DND-41 (cell line): Measurements from ENCODE around the gene CHADL.

ENCODE experiments used
- ATAC-seq: fragments of 200-7000 bp; cut with Tn5 transposase; 3 replicates; pipeline ENCODE4 v1.9.1; 2021; ENCODE audit warnings: low read depth; ENCODE audit not compliant: insufficient read depth
- DNase-seq: peaks from one replicate; pipeline ENCODE4 v3.0.0-alpha.2; 2020
- H2AFZ ChIP-seq: 2 replicates; pipeline ENCODE4 v1.6.0; 2012; ENCODE audit warnings: low read depth, low read length
- H3K27ac ChIP-seq: 2 replicates; pipeline ENCODE4 v1.5.1; 2012; ENCODE audit warnings: low read length, inconsistent platforms
- H3K27me3 ChIP-seq: fragments of 200-600 bp; sonication (generic); 2 replicates; pipeline ENCODE4 v1.6.0; 2012; ENCODE audit warnings: low read length, mild to moderate bottlenecking, inconsistent platforms; ENCODE audit not compliant: insufficient read depth, poor library complexity
- H3K36me3 ChIP-seq: 2 replicates; pipeline ENCODE4 v1.5.1; 2012; ENCODE audit warnings: low read length, inconsistent platforms; ENCODE audit not compliant: insufficient read depth
- H3K4me1 ChIP-seq: 2 replicates; pipeline ENCODE4 v1.5.1; 2012; ENCODE audit warnings: mild to moderate bottlenecking, low read length; ENCODE audit not compliant: insufficient read depth
- H3K4me2 ChIP-seq: 2 replicates; pipeline ENCODE4 v1.6.0; 2012; ENCODE audit warnings: mild to moderate bottlenecking, moderate library complexity, low read length, inconsistent platforms; ENCODE audit not compliant: insufficient read depth
- H3K4me3 ChIP-seq, 2 experiments: fragments of 200-600 bp in 1 of 2; shearing (Covaris generic) in 1 of 2; 2 replicates each; pipeline ENCODE4 v1.5.1; 2012 to 2016; ENCODE audit warnings: inconsistent platforms in 2 of 2, low read length in 2 of 2, mild to moderate bottlenecking in 2 of 2, low read depth in 1 of 2, moderate library complexity in 1 of 2
- H3K79me2 ChIP-seq: 2 replicates; pipeline ENCODE4 v1.6.0; 2012; ENCODE audit warnings: low read length, inconsistent platforms; ENCODE audit not compliant: insufficient read depth
- H3K9ac ChIP-seq: 2 replicates; pipeline ENCODE4 v1.6.0; 2012; ENCODE audit warnings: low read depth, mild to moderate bottlenecking, inconsistent platforms, low read length, moderate library complexity
- H3K9me3 ChIP-seq: 2 replicates; pipeline ENCODE4 v1.5.1; 2012; ENCODE audit warnings: low read length, moderate library complexity, mild to moderate bottlenecking, inconsistent platforms; ENCODE audit not compliant: insufficient read depth, severe bottlenecking
- H4K20me1 ChIP-seq: 2 replicates; pipeline ENCODE4 v1.6.0; 2012; ENCODE audit warnings: low read length; ENCODE audit not compliant: insufficient read depth
- EZH2 ChIP-seq: IDR thresholded peaks from 3 replicates; pipeline ENCODE4 v1.6.1; 2012; ENCODE audit warnings: borderline replicate concordance, low read depth, mild to moderate bottlenecking, moderate library complexity, low read length, inconsistent platforms; ENCODE audit not compliant: severe bottlenecking
- TF ChIP-seq, protein P1 (sequence below): IDR thresholded peaks from 2 replicates; pipeline ENCODE4 v1.5.1; 2012; ENCODE audit warnings: borderline replicate concordance, low read length, moderate library complexity, mild to moderate bottlenecking; ENCODE audit not compliant: poor library complexity, severe bottlenecking; ENCODE audit errors: extremely low read depth

CHADL gene

DNA sequence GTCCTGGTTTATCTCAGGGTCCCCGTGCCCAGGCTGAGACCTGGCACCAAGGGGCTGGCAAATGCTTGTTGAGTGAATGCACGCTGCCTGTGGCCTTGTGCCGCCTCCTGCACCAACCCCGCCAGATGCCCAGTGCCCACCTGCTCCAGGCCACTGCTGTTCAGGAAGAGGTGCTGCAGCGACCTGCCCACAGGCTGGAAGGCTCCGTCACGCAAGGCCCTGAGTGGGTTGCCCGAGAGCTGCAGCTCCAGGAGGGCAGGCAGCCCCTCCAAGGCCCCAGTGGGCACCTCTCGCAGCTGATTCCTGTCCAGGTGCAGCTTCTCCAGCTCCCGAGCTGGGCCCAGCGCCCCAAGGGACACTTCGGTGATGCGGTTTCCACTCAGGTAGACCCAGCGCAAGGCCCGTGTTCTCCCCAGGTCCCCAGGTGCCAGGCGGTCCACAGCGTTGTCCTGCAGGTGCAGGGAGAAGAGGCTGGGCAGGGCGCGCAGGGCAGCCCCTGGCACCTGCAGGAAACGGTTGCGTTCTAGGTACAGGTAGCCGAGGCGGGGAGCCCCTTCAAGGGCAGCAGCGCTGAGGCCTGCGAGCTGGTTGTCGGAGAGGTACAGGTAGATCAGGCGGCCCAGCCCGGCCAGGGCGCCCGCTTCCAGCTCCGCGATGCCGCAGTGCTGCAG lies 3.6 kb downstream of the CHADL start:
- no peaks in the 10 kb centered on the region for H3K9me3 ChIP-seq
- H2AFZ ChIP-seq: peak overlapping the region; percentile 62
- peaks cover 15% of the 10 kb centered on the region for H3K4me1 ChIP-seq
- no peaks in the 10 kb centered on the region for H3K36me3 ChIP-seq
- DNase-seq (no peak), ATAC-seq (no peak)
- H3K9ac ChIP-seq: peak overlapping the region; percentile 47; the same call in 1 of the 2 replicates
- H3K4me2 ChIP-seq: peak overlapping the region; percentile 71
- TF ChIP-seq EZH2: no peak
- TF ChIP-seq, protein P1, sequence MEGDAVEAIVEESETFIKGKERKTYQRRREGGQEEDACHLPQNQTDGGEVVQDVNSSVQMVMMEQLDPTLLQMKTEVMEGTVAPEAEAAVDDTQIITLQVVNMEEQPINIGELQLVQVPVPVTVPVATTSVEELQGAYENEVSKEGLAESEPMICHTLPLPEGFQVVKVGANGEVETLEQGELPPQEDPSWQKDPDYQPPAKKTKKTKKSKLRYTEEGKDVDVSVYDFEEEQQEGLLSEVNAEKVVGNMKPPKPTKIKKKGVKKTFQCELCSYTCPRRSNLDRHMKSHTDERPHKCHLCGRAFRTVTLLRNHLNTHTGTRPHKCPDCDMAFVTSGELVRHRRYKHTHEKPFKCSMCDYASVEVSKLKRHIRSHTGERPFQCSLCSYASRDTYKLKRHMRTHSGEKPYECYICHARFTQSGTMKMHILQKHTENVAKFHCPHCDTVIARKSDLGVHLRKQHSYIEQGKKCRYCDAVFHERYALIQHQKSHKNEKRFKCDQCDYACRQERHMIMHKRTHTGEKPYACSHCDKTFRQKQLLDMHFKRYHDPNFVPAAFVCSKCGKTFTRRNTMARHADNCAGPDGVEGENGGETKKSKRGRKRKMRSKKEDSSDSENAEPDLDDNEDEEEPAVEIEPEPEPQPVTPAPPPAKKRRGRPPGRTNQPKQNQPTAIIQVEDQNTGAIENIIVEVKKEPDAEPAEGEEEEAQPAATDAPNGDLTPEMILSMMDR: no peak
- H4K20me1 ChIP-seq: no peaks in the 10 kb centered on the region
- no peaks in the 10 kb centered on the region for H3K79me2 ChIP-seq
- peaks cover 6% of the 10 kb centered on the region for H3K27me3 ChIP-seq
- no peak overlapping the region for H3K27ac ChIP-seq
- peak overlapping the region in 1 of 2 experiments; percentile 51; a peak in 2 of 4 replicates for H3K4me3 ChIP-seq

DNA sequence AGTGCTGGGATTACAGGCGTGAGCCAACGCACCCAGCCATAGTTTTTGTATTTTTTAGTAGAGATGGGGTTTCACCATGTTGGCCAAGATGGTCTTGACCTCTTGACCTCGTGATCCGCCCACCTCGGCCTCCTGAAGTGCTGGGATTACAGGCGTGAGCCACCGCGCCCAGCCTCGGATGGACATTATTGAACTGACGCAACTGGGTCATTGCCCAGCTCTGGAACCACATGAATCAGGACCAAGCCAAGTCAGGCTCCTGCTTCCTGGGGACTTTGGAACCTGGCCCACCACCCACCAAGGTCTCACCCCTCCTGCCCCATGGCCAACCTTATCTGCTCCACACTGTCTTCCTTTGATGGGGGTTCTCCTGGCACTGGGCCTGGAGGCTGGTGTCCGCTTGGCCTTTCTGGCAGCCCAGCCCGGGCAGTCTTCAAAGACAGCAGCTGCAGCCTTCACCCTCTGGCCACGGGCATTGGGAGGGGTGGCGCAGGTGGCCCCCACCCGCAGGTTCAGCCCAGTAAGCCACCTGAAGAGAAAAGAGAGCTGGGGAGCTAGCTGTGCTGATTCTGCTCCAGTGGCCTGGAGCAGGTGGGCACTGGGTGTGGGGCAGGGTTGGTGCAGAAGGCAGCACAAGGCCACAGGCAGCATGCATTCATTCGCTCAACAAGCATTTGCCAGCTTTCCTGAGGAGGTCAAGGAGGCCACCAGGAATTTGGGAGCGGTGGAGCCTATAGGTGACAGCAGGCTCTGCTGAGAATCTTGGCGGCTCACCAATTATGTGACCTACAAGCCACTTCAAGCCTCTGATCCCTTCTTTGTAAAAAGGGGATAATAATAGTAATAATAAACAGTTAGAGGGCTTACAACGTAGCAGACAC lies 5.7 kb downstream of the CHADL start:
- Histone ChIP-seq H3K4me2 (no peak overlapping the region), H3K79me2 (no peaks in the 10 kb centered on the region), H3K9ac (no peak overlapping the region), H3K27ac (no peak overlapping the region), H2AFZ (no peak overlapping the region), H4K20me1 (no peaks in the 10 kb centered on the region), H3K36me3 (peaks cover 12% of the 10 kb centered on the region; the same call in 1 of the 2 replicates), H3K27me3 (peaks cover 6% of the 10 kb centered on the region), H3K4me3 (no peak overlapping the region), H3K4me1 (peaks cover 15% of the 10 kb centered on the region), H3K9me3 (no peaks in the 10 kb centered on the region)
- DNase-seq (no peak), ATAC-seq (no peak)
- TF ChIP-seq EZH2: no peak
- TF ChIP-seq, protein P1: no peak

DNA sequence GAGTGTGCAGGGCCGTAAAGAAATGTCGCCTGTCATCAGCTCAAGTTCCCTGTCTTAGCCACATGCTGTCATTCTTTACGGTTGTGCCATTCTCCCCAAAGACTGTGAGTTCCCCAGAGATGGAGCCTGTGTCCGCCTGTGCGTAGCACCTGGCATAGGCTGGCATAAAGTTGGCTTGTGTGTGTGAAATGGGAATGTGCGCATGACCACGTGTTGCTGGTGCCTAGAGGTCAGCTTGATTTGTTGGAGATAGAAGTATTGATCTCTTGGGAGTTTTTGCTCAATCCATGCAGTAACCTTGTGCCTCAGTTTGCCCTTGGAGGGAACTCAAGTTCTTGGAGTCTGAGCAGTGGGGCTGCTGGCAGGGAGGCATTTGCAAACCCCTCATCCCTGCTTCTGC lies 9.4 kb downstream of the CHADL start:
- Histone ChIP-seq H3K4me2 (no peak overlapping the region), H3K79me2 (no peaks in the 10 kb centered on the region), H3K4me1 (no peaks in the 10 kb centered on the region), H3K4me3 (no peak overlapping the region), H3K9me3 (no peaks in the 10 kb centered on the region), H4K20me1 (no peaks in the 10 kb centered on the region), H3K27ac (no peak overlapping the region), H3K36me3 (peaks cover 36% of the 10 kb centered on the region), H3K9ac (no peak overlapping the region), H2AFZ (no peak overlapping the region), H3K27me3 (no peaks in the 10 kb centered on the region)
- DNase-seq (no peak), ATAC-seq (no peak; the same call in 2 of the 3 replicates)
- TF ChIP-seq EZH2: no peak
- TF ChIP-seq, protein P1: no peak
